NCI-H1436 treated with DMSO at 0.1 percent for 48 hours (cell line): ENCODE results near the gene NUMB.

Experiments used
- DNase-seq: peaks from one replicate; lab custom pipeline; 2025; lab: John Stamatoyannopoulos, UW

The NUMB gene

GRCh38 chr14:73458183-73458976 is at the start of gene NUMB:
Gene NUMB, minus strand, starts transcription at chr14:73458546. Its CDS starts 102,795 bp downstream, at chr14:73355751.
- DNase-seq, result peak; percentile 99

- DNase-seq, result no peak
Measured at GRCh38 chr14:73503648-73504047, 45.3 kb upstream of the NUMB start.

- no peak for DNase-seq
Measured at GRCh38 chr14:73502017-73502619, 43.8 kb upstream of the NUMB start.

- DNase-seq, result no peak
Measured at GRCh38 chr14:73500360-73500759, 42.0 kb upstream of the NUMB start.

GRCh38 chr14:73494593-73494992 is 36.2 kb upstream of the NUMB start:
- no peak for DNase-seq

- no peak for DNase-seq
Measured at GRCh38 chr14:73492670-73493069, 34.3 kb upstream of the NUMB start.

- no peak for DNase-seq
Measured at GRCh38 chr14:73492043-73492552, 33.8 kb upstream of the NUMB start.

- DNase-seq, result no peak
Measured at GRCh38 chr14:73491256-73492042, 33.1 kb upstream of the NUMB start.

GRCh38 chr14:73489481-73490175 is 31.3 kb upstream of the NUMB start:
- DNase-seq, result no peak

GRCh38 chr14:73478684-73479083 is 20.3 kb upstream of the NUMB start:
- DNase-seq, result no peak

GRCh38 chr14:73477618-73478266 is 19.4 kb upstream of the NUMB start:
- no peak for DNase-seq

- no peak for DNase-seq
Measured at GRCh38 chr14:73476451-73476931, 18.1 kb upstream of the NUMB start.

- DNase-seq, result no peak
Measured at GRCh38 chr14:73474952-73475351, 16.6 kb upstream of the NUMB start.

- peak; percentile 43 for DNase-seq
Measured at GRCh38 chr14:73472185-73473114, 14.1 kb upstream of the NUMB start.

- no peak for DNase-seq
Measured at GRCh38 chr14:73471582-73472184, 13.3 kb upstream of the NUMB start.

- DNase-seq, result no peak
Measured at GRCh38 chr14:73468828-73469375, 10.6 kb upstream of the NUMB start.

GRCh38 chr14:73467800-73468199 is 9.5 kb upstream of the NUMB start:
- no peak for DNase-seq

- no peak for DNase-seq
Measured at GRCh38 chr14:73467377-73467776, 9.0 kb upstream of the NUMB start.

- no peak for DNase-seq
Measured at GRCh38 chr14:73466861-73467260, 8.5 kb upstream of the NUMB start.
